OCI-LY3 (cell line): ENCODE data around the gene ATP1A3.
A peak's percentile ranks its signal among the peaks of the same experiment; 100 is the strongest.

Experiments
- CTCF ChIP-seq: fragments of 200-600, 300-600 bp; sonication (generic); IDR thresholded peaks from 2 replicates; pipeline ENCODE4 v1.5.1; 2014; ENCODE audit warnings: antibody characterized with exemption, low read length, low read depth
- EZH2phosphoT487 ChIP-seq: fragments of 200-600 bp; shearing (Covaris generic); IDR thresholded peaks from 2 replicates; pipeline ENCODE4 v1.6.1; 2018; ENCODE audit warnings: antibody characterized with exemption, mixed run types, low read depth

DNA sequence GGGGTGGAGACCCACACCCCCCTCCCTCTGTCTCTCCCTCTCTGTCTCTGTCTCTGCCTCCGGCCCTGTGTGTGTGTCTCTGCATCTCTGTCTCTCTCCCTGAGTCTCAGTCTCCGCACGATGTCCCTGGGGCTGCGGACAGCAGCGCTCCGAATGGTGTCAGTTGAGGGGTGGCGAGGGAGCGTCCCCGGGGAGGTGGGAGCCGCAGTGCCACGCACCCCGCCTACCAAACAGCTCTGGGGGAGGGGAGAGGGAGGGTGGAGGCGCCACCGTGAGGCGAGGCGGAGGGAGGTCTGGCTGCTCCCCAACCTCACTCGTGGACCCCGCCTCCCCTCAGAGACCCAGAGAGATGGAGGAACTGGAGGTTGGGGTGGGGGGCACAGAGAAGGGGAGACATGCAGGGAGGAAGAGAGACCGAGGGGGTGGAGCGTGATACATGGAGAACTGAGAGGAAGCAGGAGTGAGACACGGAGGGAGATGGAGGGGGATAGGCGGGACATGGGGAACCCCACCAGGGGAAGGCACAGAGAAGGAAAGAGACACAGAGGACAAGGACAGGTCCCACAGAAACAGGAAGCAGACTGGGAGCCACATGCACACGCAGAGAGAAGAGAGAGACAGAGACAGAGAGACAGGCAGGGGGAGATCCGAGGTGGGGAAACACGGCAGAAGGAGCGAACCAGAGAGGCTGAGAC is 73.0 kb downstream of the ATP1A3 start:
- no peak for TF ChIP-seq EZH2phosphoT487
- peak; percentile 26; the same call in 1 of the 2 replicates for TF ChIP-seq CTCF
